Forelimb muscle (tissue), 1 donor: ENCODE data around the gene MYOM3. TPM values are rescaled to one million over a fixed set of nuclear protein-coding genes. Genes with fewer than 3 reads are reported as not detected.

Experiments
- DNase-seq: peaks from one replicate; pipeline ENCODE4 v3.0.0-alpha.2; 2013; ENCODE audit warnings: low read depth
- polyA plus RNA-seq: library from polyadenylated mRNA; unstranded; fragments of 120-200 nt; gene quantifications from one replicate; pipeline ENCODE4 v1.2.1, GENCODE V29; 2013; ENCODE audit not compliant: insufficient read length

MYOM3 gene
- polyA plus RNA-seq, 1 donor, result 425 TPM

DNA sequence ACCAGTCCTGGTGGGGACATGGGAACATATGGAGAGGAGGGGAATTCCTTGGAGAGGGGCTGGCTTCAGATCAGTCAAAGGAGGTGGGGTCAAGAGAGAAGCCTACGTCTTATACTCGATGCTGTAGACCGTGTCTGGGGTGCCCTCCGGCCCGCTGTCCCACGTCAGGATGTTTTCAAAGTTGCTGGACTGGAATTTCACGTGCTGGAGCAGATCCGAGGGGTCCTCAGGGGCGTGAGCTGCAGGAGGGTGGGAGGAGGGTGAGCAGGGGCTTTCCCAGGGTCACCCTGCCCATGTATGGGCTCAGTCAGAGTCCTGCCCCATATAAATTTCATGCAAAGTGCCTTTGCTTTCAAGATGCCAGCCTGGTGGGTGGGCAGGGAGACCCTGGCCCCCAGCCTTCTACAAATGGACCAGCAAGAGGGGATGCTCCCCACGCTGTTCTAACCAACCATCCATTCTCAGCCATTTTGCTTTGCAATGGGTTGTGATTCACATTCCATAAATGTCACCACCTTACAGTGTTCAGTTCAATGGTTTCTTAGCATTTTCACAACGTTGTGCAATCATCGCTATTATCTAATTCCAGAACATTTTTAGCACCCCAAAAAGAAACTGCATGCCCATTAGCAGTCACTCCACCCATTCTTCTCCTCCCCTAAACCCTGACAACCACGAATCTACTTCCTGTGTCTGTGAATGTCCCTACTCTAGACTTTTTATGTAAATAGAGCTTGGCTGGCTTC is 26.7 kb upstream of the MYOM3 start:
- no peak for DNase-seq

DNA sequence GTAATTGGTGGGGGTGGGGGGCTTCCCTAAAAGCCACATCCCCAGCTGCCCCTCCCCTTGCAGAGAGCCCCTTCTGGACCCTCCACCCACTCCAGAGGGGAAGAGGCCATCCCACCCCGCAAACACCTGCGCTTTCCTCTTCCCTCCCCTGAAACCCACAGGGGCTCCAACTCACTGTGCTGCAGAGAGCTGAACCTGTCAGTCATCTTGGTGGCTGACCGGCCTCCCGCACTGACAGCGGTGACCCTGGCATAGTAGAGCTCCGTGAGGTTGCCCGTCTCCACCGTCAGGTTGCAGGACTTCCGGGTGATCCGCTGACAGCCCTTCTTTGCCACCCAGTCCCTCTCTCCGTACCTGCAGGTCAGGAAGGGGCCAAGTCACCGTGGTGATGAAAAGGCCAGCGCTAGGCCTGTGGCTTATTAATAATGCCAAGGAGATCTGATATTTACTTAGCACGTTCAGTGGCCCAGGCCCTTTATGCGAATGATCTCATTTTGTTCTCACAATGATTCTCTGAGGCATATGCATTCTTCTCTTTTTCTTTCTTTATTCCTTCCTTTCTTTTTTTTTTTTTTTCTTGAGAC is 25.1 kb upstream of the MYOM3 start:
- no peak for DNase-seq

- no peak for DNase-seq
These were observed 22.4 kb upstream of the MYOM3 start for GRCh38 chr1:24134376-24134775.

GRCh38 chr1:24133819-24134218 is 21.9 kb upstream of the MYOM3 start:
- DNase-seq, result no peak

GRCh38 chr1:24130385-24130784 is 18.4 kb upstream of the MYOM3 start:
- DNase-seq, result no peak

DNA sequence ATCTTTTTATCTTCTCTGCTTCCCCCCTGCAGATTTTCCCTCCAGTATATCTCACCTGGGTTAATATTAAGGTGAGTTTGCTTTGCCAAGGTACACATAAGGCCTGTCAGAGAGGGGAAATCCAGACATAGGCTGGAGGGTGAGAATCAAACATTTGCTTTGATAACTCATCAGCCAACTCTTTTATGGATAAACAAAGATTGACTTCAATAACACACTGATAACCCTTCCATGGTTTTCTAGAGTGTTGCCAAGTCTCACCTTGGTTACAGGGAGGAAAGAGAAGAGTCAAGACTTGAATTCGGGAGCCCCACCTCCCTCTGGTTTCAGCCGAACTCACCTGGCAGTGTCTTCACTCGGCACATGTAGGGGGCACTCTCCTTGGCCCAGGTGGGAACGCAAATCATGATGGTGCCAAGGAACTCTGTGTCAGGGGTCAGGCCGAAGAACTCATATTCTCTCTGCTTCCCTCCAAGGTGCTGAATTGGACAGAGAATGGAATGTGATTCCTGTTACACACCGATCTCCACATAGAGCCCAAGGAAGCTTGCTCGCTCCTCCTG is 15.9 kb upstream of the MYOM3 start:
- no peak for DNase-seq

- no peak for DNase-seq
These were observed 15.3 kb upstream of the MYOM3 start for GRCh38 chr1:24127134-24127800.

GRCh38 chr1:24126672-24127023 is 14.7 kb upstream of the MYOM3 start:
- no peak for DNase-seq

- DNase-seq, result no peak
These were observed 14.2 kb upstream of the MYOM3 start for GRCh38 chr1:24126018-24126671.

DNA sequence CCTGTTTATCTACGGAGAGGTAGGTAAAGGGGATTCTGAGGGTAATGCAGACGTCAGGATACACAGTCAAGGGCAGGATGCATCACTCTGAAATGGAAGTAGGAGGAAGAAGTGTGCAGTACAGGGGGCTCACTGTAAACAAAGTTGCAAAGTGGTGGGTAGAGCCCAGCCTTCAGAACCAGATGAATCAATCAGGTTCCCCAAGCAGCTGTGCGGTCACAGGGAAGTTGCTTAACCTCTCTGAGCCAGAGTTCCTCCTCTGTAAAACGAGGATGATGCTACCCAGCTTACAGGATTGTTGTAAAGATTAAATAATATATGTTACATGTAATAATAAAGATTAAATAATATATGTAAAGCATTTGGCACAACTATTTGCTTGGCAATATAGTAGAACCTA is 13.5 kb upstream of the MYOM3 start:
- no peak for DNase-seq

GRCh38 chr1:24124980-24125379 is 13.0 kb upstream of the MYOM3 start:
- DNase-seq, result no peak

- DNase-seq, result no peak
These were observed 11.7 kb upstream of the MYOM3 start for GRCh38 chr1:24123611-24124010.

GRCh38 chr1:24122776-24123175 is 10.8 kb upstream of the MYOM3 start:
- no peak for DNase-seq

- no peak for DNase-seq
These were observed 9.5 kb upstream of the MYOM3 start for GRCh38 chr1:24121406-24121805.

DNA sequence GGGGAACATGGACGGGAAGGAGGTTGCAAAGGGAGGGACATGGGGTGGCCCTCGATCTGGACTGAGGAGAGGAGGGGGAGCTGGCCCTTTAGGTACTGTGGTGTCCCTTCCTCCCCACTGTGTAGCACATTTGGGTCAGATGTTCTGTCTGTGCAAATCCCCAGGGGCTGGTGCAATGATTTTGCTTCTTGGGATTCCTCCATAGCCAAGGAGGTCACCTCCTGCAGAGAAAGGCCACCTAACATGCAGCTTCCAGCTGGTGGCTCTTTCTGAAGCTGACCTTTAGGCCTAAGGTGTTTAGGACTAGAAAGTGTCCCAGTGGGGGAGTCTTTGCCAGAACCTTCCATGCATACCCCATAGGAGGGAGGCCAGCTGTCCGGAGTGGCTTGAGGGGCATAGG is 9.0 kb upstream of the MYOM3 start:
- DNase-seq, result no peak

- no peak for DNase-seq
These were observed 8.2 kb upstream of the MYOM3 start for GRCh38 chr1:24119859-24120756.

DNA sequence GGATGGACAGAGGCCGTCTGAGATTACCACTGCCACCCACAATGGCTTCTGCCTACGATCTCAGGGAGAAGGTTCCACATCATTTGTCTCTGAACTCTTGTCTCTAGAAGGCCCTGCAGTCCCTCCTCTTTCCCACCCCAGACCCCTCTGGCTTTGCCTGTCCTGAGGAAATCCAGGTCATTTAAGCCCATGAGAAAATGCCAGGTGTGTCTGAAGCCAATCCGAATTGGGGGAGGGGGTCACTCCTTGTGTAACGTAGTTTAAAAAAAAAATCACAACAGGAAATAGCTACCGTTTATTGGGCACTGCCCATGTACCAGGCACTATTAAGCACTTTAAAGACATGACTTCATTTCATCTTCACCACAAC is 7.5 kb upstream of the MYOM3 start:
- no peak for DNase-seq

DNA sequence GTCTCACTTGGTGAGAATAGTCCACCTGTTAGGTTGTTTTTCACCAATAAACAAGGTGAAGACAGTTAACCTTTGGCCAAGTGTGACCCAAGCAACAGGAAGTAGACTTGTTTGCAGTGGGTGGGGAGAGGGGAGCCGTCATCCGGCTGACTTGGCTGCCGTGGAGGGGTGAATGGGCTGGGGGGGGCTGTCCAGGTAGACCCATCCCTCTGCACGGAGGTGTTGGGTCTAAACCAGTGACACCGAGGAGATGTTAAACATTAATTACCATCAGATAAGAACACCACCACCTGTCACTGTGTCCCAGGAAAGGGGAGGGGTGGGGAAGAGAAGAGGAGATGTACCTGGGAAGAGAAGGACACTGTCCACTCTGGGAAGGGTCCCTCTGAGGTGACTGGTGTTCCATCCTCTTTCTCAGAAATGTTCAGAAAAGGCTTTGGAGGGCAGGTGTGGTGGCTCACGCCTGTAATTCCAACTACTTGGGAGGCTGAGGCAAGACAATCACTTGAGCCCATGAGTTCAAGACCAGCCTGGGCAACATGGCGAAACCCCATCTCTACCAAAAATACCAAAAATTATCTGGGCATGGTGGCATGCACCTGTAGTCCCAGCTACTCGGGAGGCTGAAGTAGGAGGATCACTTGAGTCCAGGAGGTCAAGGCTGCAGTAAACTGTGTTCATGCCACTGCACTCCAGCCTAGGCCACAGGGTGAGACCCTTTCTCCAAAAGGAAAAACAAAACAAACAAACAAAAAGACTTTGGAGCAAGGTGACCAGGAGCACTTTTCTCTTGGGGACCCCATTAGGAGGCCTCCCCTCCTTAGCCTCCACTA is 6.7 kb upstream of the MYOM3 start:
- DNase-seq, result no peak

DNA sequence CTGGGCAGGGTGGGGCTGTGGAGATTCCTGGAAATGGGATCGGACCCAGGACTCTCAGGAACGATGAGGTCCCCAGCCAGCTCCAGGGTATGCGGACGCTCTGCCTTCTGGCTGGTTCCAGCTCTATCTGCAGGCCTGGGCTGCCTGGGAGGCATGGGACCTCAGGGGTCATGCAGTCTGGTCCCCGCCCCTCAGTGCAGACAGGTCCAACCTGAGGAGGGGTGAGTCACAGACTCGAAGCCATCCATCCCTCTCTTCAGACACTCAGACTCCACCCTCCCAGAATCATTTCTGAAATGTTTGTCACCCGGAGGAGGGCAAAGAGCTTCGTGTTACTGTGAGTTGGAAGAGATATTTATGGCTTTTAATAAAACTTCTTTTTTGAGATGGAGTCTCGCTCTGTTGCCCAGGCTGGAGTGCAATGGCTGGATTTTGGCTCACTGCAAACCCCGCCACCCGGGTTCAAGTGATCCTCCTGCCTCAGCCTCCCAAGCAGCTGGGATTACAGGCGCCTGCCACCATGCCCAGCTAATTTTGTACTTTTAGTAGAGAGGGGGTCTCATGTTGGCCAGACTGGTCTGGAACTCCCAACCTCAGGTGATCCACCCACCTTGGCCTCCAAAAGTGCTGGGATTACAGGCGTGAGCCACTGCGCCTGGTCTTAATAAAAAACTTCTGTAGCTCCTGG is 5.9 kb upstream of the MYOM3 start:
- no peak for DNase-seq

- no peak for DNase-seq
These were observed 5.2 kb upstream of the MYOM3 start for GRCh38 chr1:24117132-24117531.
